Neural cell (in vitro differentiated cells): ENCODE data around the gene RAB3IL1. TPM values are rescaled to one million over a fixed set of nuclear protein-coding genes. Genes with fewer than 3 reads are reported as not detected.

Source experiments
- H2AFZ ChIP-seq: fragments of 200-600, 300-800 bp; sonication (generic), shearing (Covaris generic); 2 replicates; pipeline ENCODE4 v1.6.0; 2014; ENCODE audit warnings: low read depth, mild to moderate bottlenecking, antibody characterized with exemption, low read length, moderate library complexity
- H3F3A ChIP-seq: fragments of 200-600 bp; shearing (Covaris generic); 2 replicates; pipeline ENCODE4 v1.6.1; 2016; ENCODE audit warnings: mild to moderate bottlenecking, moderate library complexity, mixed read lengths, antibody characterized with exemption, low read length; ENCODE audit not compliant: insufficient read depth, poor library complexity, severe bottlenecking
- H3K27ac ChIP-seq: fragments of 200-600, 300-800 bp; sonication (generic), shearing (Covaris generic); 2 replicates; pipeline ENCODE4 v1.5.1; 2014; ENCODE audit warnings: mild to moderate bottlenecking, low read length, moderate library complexity
- H3K27me3 ChIP-seq: fragments of 300-800, 200-600 bp; sonication (generic), shearing (Covaris generic); 2 replicates; pipeline ENCODE4 v1.6.0; 2014; ENCODE audit warnings: mild to moderate bottlenecking, low read depth, low read length, moderate library complexity; ENCODE audit not compliant: insufficient read depth
- H3K36me3 ChIP-seq: fragments of 300-800, 200-600 bp; sonication (generic), shearing (Covaris generic); 2 replicates; pipeline ENCODE4 v1.5.1; 2014; ENCODE audit warnings: mild to moderate bottlenecking, antibody characterized with exemption, low read length, moderate library complexity; ENCODE audit not compliant: insufficient read depth
- H3K4me2 ChIP-seq: fragments of 300-800, 200-600 bp; sonication (generic), shearing (Covaris generic); 2 replicates; pipeline ENCODE4 v1.6.0; 2014; ENCODE audit warnings: mild to moderate bottlenecking, low read length
- H3K4me3 ChIP-seq: fragments of 300-800, 200-600 bp; sonication (generic), shearing (Covaris generic); 2 replicates; pipeline ENCODE4 v1.5.1; 2014; ENCODE audit warnings: mild to moderate bottlenecking, low read length, moderate library complexity
- H3K79me2 ChIP-seq: fragments of 200-600 bp; shearing (Covaris generic); replicated peaks from 2 replicates; pipeline ENCODE4 v1.6.0; 2014; ENCODE audit warnings: mild to moderate bottlenecking, low read length, moderate library complexity; ENCODE audit not compliant: insufficient read depth
- H3K9ac ChIP-seq: fragments of 300-800, 200-600 bp; sonication (generic), shearing (Covaris generic); 2 replicates; pipeline ENCODE4 v1.6.1; 2016; ENCODE audit warnings: mild to moderate bottlenecking, low read length, mixed read lengths
- H3K9me2 ChIP-seq: fragments of 200-600 bp; shearing (Covaris generic); 2 replicates; pipeline ENCODE4 v1.6.1; 2016; ENCODE audit warnings: mild to moderate bottlenecking, low read length, mixed read lengths; ENCODE audit not compliant: insufficient read depth
- H3K9me3 ChIP-seq: fragments of 200-600, 300-800 bp; sonication (generic), shearing (Covaris generic); 2 replicates; pipeline ENCODE4 v1.6.1; 2016; ENCODE audit warnings: mild to moderate bottlenecking, mixed run types, low read length, moderate library complexity, mixed read lengths
- H4K20me1 ChIP-seq: fragments of 200-600 bp; shearing (Covaris generic); 2 replicates; pipeline ENCODE4 v1.6.1; 2016; ENCODE audit warnings: mild to moderate bottlenecking, mixed run types; ENCODE audit not compliant: insufficient read depth
- EP300 ChIP-seq: fragments of 450-650 bp; conservative IDR thresholded peaks from 2 replicates; pipeline ENCODE4 v1.6.1; 2014; ENCODE audit warnings: antibody characterized with exemption, mild to moderate bottlenecking, moderate library complexity; ENCODE audit not compliant: poor library complexity, severe bottlenecking
- EZH2 ChIP-seq: fragments of 200-600, 300-800 bp; shearing (Covaris generic), sonication (generic); IDR thresholded peaks from 2 replicates; pipeline ENCODE4 v1.6.1; 2014; ENCODE audit warnings: antibody characterized with exemption, low read length, borderline replicate concordance, mild to moderate bottlenecking; ENCODE audit not compliant: insufficient read depth, poor library complexity, severe bottlenecking
- MXI1 ChIP-seq: fragments of 450-650 bp; conservative IDR thresholded peaks from 2 replicates; pipeline ENCODE4 v1.6.1; 2014; ENCODE audit warnings: antibody characterized with exemption, mild to moderate bottlenecking; ENCODE audit not compliant: poor library complexity, severe bottlenecking
- POLR2AphosphoS5 ChIP-seq: IDR thresholded peaks from 2 replicates; pipeline ENCODE4 v1.6.1; 2012
- RAD21 ChIP-seq: fragments of 450-650 bp; conservative IDR thresholded peaks from 2 replicates; pipeline ENCODE4 v1.6.1; 2014; ENCODE audit warnings: antibody characterized with exemption, mild to moderate bottlenecking, moderate library complexity
- SMC3 ChIP-seq: fragments of 450-650 bp; conservative IDR thresholded peaks from 2 replicates; pipeline ENCODE4 v1.6.1; 2014; ENCODE audit warnings: antibody characterized with exemption, mild to moderate bottlenecking, moderate library complexity; ENCODE audit not compliant: poor library complexity
- TAF1 ChIP-seq: IDR thresholded peaks from 2 replicates; pipeline ENCODE4 v1.6.1; 2012; ENCODE audit warnings: low read depth
- polyA plus RNA-seq: library from polyadenylated mRNA; depleted of rRNA; stranded (reverse); fragments of >200 nt; gene quantifications from 2 replicates; pipeline ENCODE4 v1.2.3, GENCODE V29; 2014
- TF ChIP-seq, protein P1 (sequence below): fragments of 450-650 bp; IDR thresholded peaks from 2 replicates; pipeline ENCODE4 v1.5.1; 2014; ENCODE audit warnings: antibody characterized with exemption, mild to moderate bottlenecking, moderate library complexity; ENCODE audit not compliant: poor library complexity, severe bottlenecking
- TF ChIP-seq, protein P2 (sequence below): IDR thresholded peaks from 2 replicates; pipeline ENCODE4 v1.6.1; 2012; ENCODE audit warnings: borderline replicate concordance

RAB3IL1 gene
- polyA plus RNA-seq, 1 donor from 2014 or later: 1.6 TPM

DNA sequence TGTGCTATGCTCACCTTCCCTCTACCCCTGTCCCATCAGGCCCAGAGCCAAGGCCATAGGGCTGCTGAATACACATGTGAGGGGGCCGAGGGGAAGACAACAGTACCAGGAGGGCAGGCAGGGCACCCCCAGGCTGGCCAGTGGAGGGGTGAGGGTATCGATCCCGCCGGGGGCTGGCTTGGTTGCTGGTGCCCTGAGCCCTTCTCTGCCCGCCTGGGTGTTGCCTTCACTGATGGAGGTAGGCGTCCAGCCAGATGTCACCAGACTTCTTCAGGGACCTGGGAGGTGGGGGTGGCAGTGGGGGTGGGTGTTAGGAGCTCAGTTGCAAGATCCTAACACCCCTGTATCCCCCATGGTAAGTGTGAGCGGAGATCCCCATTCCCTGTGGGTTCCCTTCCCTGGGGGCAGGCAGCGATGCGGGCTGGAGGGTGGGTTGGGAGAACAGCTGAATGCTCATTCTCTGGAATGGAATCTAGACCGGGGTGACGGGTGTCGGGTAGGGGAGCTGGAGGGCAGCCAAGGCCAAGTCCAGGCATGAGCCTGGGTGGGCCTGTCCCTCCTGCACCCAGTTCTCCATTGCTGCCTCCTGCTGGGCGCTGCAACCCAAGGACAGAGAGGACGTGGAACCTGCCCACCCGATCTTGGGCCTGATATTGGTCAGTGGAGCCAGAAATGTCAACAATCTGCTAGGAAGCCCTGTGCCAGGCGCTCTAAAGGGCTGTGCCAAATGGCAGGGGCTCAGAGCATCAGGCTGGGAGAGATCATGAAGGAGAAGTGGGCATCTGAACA, 43.6 kb downstream of the RAB3IL1 start:
- Histone ChIP-seq H3K79me2 (no peaks in the 10 kb centered on the region), H3K9me3 (no peaks in the 10 kb centered on the region), H3F3A (no peaks in the 10 kb centered on the region), H4K20me1 (no peaks in the 10 kb centered on the region), H3K4me2 (no peak overlapping the region), H2AFZ (no peak overlapping the region), H3K4me3 (no peak overlapping the region), H3K27me3 (no peaks in the 10 kb centered on the region), H3K27ac (no peak overlapping the region), H3K9ac (no peak overlapping the region), H3K9me2 (no peaks in the 10 kb centered on the region), H3K36me3 (no peaks in the 10 kb centered on the region)
- TF ChIP-seq RAD21: no peak
- no peak for TF ChIP-seq MXI1
- TF ChIP-seq POLR2AphosphoS5: no peak
- no peak for TF ChIP-seq TAF1
- TF ChIP-seq EZH2: no peak
- TF ChIP-seq EP300: no peak
- TF ChIP-seq, protein P1, sequence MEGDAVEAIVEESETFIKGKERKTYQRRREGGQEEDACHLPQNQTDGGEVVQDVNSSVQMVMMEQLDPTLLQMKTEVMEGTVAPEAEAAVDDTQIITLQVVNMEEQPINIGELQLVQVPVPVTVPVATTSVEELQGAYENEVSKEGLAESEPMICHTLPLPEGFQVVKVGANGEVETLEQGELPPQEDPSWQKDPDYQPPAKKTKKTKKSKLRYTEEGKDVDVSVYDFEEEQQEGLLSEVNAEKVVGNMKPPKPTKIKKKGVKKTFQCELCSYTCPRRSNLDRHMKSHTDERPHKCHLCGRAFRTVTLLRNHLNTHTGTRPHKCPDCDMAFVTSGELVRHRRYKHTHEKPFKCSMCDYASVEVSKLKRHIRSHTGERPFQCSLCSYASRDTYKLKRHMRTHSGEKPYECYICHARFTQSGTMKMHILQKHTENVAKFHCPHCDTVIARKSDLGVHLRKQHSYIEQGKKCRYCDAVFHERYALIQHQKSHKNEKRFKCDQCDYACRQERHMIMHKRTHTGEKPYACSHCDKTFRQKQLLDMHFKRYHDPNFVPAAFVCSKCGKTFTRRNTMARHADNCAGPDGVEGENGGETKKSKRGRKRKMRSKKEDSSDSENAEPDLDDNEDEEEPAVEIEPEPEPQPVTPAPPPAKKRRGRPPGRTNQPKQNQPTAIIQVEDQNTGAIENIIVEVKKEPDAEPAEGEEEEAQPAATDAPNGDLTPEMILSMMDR: no peak
- TF ChIP-seq, protein P2, sequence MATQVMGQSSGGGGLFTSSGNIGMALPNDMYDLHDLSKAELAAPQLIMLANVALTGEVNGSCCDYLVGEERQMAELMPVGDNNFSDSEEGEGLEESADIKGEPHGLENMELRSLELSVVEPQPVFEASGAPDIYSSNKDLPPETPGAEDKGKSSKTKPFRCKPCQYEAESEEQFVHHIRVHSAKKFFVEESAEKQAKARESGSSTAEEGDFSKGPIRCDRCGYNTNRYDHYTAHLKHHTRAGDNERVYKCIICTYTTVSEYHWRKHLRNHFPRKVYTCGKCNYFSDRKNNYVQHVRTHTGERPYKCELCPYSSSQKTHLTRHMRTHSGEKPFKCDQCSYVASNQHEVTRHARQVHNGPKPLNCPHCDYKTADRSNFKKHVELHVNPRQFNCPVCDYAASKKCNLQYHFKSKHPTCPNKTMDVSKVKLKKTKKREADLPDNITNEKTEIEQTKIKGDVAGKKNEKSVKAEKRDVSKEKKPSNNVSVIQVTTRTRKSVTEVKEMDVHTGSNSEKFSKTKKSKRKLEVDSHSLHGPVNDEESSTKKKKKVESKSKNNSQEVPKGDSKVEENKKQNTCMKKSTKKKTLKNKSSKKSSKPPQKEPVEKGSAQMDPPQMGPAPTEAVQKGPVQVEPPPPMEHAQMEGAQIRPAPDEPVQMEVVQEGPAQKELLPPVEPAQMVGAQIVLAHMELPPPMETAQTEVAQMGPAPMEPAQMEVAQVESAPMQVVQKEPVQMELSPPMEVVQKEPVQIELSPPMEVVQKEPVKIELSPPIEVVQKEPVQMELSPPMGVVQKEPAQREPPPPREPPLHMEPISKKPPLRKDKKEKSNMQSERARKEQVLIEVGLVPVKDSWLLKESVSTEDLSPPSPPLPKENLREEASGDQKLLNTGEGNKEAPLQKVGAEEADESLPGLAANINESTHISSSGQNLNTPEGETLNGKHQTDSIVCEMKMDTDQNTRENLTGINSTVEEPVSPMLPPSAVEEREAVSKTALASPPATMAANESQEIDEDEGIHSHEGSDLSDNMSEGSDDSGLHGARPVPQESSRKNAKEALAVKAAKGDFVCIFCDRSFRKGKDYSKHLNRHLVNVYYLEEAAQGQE: no peak

DNA sequence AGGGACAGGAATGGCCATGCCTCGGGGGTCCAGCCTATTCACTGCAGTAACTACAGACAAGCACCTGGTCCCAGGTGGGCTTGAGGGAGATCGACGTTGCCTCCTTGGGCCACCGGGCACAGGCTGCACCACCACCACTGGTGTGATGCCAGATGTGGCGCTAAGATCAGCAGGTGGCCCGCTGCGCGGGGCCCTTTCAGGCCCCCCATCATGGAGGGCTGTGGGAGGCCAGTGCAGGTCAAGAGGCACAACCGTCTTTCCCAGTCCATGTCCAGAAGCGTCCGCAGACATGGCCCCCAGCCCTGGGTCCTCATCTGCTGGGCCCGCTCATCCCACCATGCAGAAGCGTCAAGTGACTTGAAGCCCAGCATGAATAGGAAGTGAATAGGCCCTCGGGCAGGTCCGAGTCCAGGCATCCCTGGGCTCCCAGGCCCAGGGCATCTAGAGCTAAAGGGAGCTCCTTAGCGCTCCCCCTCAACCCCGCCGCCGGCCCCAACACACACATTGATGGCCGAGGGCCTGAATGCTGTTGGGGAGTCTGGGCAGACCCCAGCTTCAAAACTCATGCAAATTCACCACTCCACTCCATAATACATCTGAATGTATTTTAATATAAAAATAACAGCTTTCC, 44.3 kb downstream of the RAB3IL1 start:
- Histone ChIP-seq H3K36me3 (no peaks in the 10 kb centered on the region), H3F3A (no peaks in the 10 kb centered on the region), H3K4me2 (no peak overlapping the region), H3K9me3 (no peaks in the 10 kb centered on the region), H4K20me1 (no peaks in the 10 kb centered on the region), H2AFZ (no peak overlapping the region), H3K79me2 (no peaks in the 10 kb centered on the region), H3K4me3 (no peak overlapping the region), H3K9me2 (no peaks in the 10 kb centered on the region), H3K9ac (no peak overlapping the region), H3K27ac (no peak overlapping the region), H3K27me3 (no peaks in the 10 kb centered on the region)
- TF ChIP-seq, protein P2: no peak
- no peak for TF ChIP-seq MXI1
- TF ChIP-seq EZH2: no peak
- TF ChIP-seq SMC3: no peak
- no peak for TF ChIP-seq RAD21
- no peak for TF ChIP-seq TAF1
- TF ChIP-seq EP300: no peak
- TF ChIP-seq, protein P1: no peak
- TF ChIP-seq POLR2AphosphoS5: no peak
